Ascending aorta (tissue), 2 donors: ENCODE results near the gene CSF1R. TPM values are rescaled to one million over a fixed set of nuclear protein-coding genes. Genes with fewer than 3 reads are reported as not detected.

Experiments used
- DNase-seq, 2 donors: peaks; one replicate each; pipeline ENCODE4 v3.0.0-alpha.2; 2019; ENCODE audit warnings: low spot score in 2 of 2
- H3K27ac ChIP-seq, 2 donors: fragments of 200-600 bp; sonication (generic); one replicate each; pipeline ENCODE4 v1.5.1; 2016 to 2017; ENCODE audit warnings: mild to moderate bottlenecking in 1 of 2
- H3K27me3 ChIP-seq: fragments of 200-600 bp; sonication (generic); one replicate; pipeline ENCODE4 v1.5.1; 2017
- H3K36me3 ChIP-seq, 2 donors: fragments of 200-600 bp; sonication (generic); one replicate each; pipeline ENCODE4 v1.5.1; 2016
- H3K4me1 ChIP-seq, 2 donors: fragments of 200-600 bp; sonication (generic); one replicate each; pipeline ENCODE4 v1.5.1; 2016 to 2017; ENCODE audit warnings: mild to moderate bottlenecking in 1 of 2
- H3K4me3 ChIP-seq, 2 donors: fragments of 200-600 bp; sonication (generic); one replicate each; pipeline ENCODE4 v1.5.1; 2016 to 2017; ENCODE audit warnings: mild to moderate bottlenecking in 1 of 2
- H3K9me3 ChIP-seq, 2 donors: fragments of 200-600 bp; sonication (generic); one replicate each; pipeline ENCODE4 v1.5.1; 2016
- intact Hi-C: fragments of 100-400 bp; cut with DNase I; formaldehyde crosslinking; loops from one replicate; pipeline ENCODE4 v1.15.1; 2023
- total RNA-seq: library from RNA; depleted of rRNA; stranded (reverse); fragments of >200 nt; gene quantifications from one replicate; pipeline ENCODE4 v1.1.0, GENCODE V29; 2016
- TF ChIP-seq, protein P1 (sequence below), 3 experiments: fragments of 200-600 bp in 2 of 3; fragments of 450-650 bp in 1 of 3; sonication (generic) in 2 of 3; IDR thresholded peaks; one replicate each; pipeline ENCODE4 v1.5.1; 2016 to 2019; ENCODE audit warnings: antibody characterized with exemption in 3 of 3, mild to moderate bottlenecking in 1 of 3, moderate library complexity in 1 of 3

Gene CSF1R
- total RNA-seq, 1 donor from 2014 or later, result 70.9 TPM

DNA sequence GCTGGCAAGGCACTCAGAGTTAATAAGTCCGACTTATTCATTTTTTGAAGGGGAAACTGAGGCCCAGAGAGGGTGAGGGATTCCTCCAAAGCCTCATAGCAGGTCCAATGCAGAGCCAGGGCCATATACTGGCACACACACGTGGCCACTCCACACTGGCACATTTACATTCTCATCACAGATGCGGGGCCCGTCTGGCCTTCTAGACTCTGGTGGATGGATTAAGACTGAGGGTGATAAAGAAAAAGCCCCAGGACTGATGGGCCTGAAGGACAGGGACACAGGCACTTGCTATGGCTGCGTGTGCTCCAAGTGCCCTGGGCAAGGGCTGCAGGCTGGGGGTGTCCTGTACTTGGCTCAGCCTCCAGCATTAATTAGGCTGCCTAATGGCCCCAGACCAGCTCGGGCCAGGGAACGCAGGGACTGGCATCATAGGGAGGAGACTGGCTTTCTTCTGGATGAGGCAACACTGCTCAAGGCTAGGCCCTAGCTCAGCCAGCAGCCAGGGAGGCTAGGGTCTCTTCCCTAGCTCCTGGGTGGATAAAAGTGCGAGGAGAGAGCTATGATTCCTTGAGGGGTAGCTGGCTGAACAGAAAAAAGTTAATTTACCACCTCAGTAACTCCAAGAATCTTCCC is 28.5 kb upstream of the CSF1R start:
- Histone ChIP-seq H3K9me3 (no peaks in the 10 kb centered on the region), H3K36me3 (peaks cover 48 to 62% of the 10 kb centered on the region in 2 donors), H3K27me3 (no peaks in the 10 kb centered on the region), H3K4me1 (peaks cover 9 to 11% of the 10 kb centered on the region in 2 donors), H3K27ac (peak overlapping the region; percentile 15 to 36), H3K4me3 (no peak overlapping the region)
- TF ChIP-seq, protein P1, sequence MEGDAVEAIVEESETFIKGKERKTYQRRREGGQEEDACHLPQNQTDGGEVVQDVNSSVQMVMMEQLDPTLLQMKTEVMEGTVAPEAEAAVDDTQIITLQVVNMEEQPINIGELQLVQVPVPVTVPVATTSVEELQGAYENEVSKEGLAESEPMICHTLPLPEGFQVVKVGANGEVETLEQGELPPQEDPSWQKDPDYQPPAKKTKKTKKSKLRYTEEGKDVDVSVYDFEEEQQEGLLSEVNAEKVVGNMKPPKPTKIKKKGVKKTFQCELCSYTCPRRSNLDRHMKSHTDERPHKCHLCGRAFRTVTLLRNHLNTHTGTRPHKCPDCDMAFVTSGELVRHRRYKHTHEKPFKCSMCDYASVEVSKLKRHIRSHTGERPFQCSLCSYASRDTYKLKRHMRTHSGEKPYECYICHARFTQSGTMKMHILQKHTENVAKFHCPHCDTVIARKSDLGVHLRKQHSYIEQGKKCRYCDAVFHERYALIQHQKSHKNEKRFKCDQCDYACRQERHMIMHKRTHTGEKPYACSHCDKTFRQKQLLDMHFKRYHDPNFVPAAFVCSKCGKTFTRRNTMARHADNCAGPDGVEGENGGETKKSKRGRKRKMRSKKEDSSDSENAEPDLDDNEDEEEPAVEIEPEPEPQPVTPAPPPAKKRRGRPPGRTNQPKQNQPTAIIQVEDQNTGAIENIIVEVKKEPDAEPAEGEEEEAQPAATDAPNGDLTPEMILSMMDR (IDR thresholded peaks at IDR 0.05), result no peak
- intact Hi-C loops, result loop anchor here (5.0 to 10.0 kb wide), 2 partner anchors 113 to 280 kb away; partner anchors contain the start of genes HMGXB3 and TIGD6
- peak in 1 of 2 donors; percentile 58 for DNase-seq

DNA sequence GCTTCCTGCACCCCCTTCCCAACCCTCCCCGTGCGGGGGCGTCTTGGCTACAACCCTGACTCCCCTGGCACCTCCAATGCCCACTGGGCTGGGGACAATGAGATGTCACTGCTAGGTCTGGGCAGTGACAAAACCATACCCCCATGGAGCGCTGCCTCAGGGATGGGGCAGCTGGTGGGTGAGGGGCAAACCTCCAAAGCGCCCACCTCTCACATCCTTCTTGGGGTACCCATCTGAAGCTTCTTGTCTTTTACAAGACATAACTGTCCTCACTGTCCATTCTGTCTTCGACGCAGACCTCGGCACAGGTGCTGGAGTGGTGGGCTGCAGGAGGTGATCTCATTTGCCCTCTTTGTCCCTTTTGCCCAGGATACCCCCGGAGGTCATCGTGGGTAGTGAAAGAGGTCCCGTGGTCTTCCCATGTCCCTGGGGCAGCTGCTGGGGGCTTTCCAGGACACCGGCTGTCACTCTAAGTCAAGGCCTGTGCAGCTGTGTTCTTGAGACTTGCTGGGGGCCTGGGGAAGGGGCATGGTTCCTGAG is 27.8 kb upstream of the CSF1R start:
- TF ChIP-seq, protein P1 (IDR thresholded peaks at IDR 0.05), result no peak
- DNase-seq, result peak in 1 of 2 donors; percentile 61
- Histone ChIP-seq H3K9me3 (no peaks in the 10 kb centered on the region), H3K27ac (peak overlapping the region; percentile 72 to 75), H3K4me1 (peaks cover 9 to 11% of the 10 kb centered on the region in 2 donors), H3K27me3 (no peaks in the 10 kb centered on the region), H3K4me3 (no peak overlapping the region), H3K36me3 (peaks cover 41 to 55% of the 10 kb centered on the region in 2 donors)
- intact Hi-C loops, result loop anchor here (5.0 to 10.0 kb wide), 2 partner anchors 112 to 279 kb away; partner anchors contain the start of genes HMGXB3 and TIGD6

DNA sequence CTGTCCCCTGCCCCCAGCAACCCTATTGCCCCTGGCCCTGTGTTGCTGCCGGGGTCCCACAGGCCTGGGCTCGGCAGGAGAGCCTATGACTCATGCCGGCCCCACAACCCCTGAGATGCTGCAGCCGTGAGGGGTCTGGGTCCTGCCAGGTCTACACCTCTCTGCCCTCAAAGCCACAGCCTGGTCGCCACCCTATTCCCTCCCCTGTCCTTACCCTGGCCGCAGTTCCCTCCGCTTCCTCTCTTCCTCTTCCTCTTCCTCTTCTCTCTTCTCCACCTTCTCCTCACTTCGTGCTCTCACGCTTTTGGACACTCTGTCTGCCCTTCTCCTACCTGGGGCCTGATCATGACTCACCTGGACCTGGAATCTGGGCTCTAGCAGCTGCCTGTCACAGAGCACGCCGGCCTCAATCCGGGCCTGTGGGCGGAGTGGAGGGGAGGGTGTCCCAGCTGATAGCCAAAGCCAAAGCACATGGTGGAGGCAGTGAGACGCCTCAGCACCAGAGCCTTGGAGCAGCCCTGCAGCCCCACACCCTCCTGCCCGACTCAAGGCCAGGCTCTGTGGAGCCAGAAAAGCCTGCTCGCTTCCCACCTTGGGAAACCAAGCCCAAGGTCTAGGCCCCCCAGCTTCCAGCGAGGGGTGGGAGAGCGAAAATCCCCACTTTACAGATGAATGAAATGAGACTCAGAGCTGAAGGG is 26.8 kb upstream of the CSF1R start:
- Histone ChIP-seq H3K4me3 (no peak overlapping the region), H3K36me3 (peaks cover 31 to 45% of the 10 kb centered on the region in 2 donors), H3K27ac (peak overlapping the region; percentile 72 to 75)

DNA sequence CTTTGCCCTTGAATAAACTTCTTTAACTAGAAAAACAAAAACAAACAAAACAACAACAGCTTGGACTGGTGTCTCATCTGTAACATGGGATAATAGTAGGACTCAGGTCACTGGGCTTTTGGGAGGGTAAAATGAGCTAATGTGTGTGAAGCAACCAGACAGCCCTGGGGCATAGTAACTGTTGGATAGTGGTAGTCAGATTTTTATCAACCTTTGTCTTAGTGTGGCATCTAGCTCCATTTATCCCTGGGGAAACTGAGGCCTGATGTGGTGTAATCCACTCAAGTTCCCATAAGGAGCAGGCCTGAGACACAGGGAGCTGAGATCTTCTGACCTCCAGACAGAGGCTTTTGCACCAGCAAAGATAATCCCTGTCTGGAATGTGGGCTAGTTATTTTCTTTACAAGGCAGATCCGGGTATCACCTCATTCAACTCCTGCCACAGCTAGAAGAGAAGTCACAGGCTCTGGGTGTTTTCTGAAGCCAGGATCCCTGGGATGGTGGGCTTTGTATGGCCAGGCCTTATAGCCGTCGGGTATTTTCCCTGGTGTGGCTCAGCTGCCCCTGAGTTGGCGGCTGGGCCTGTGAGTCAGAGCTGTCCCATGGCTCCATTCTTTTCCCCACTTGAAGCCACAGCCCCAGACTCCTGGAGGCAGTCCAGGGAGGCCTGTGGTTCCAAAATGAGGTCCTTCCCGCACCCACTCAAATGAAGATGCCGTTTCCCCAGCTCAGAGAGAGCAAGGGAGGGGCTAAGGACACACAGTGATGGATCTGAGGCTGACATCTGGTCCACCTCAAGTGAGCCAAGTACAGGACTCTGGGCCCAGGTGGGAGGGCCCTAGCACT is 26.1 kb upstream of the CSF1R start:
- intact Hi-C loops, result loop anchor here (5.0 to 10.0 kb wide), 2 partner anchors 110 to 278 kb away; partner anchors contain the start of genes HMGXB3 and TIGD6
- Histone ChIP-seq H3K4me1 (peaks cover 9 to 11% of the 10 kb centered on the region in 2 donors), H3K4me3 (no peak overlapping the region), H3K36me3 (peaks cover 24 to 37% of the 10 kb centered on the region in 2 donors), H3K27ac (peak overlapping the region; percentile 72 to 75), H3K9me3 (no peaks in the 10 kb centered on the region), H3K27me3 (no peaks in the 10 kb centered on the region)
- DNase-seq, result peak; percentile 56 to 89
- TF ChIP-seq, protein P1 (IDR thresholded peaks at IDR 0.05), result no peak

More for the DNA sequence above, 26.8 kb upstream of the CSF1R start:
- Histone ChIP-seq H3K27me3 (no peaks in the 10 kb centered on the region), H3K4me1 (peaks cover 9 to 11% of the 10 kb centered on the region in 2 donors), H3K9me3 (no peaks in the 10 kb centered on the region)
- intact Hi-C loops, result loop anchor here (5.0 to 10.0 kb wide), 2 partner anchors 111 to 278 kb away; partner anchors contain the start of genes HMGXB3 and TIGD6
- TF ChIP-seq, protein P1 (IDR thresholded peaks at IDR 0.05), result no peak
- DNase-seq, result no peak

DNA sequence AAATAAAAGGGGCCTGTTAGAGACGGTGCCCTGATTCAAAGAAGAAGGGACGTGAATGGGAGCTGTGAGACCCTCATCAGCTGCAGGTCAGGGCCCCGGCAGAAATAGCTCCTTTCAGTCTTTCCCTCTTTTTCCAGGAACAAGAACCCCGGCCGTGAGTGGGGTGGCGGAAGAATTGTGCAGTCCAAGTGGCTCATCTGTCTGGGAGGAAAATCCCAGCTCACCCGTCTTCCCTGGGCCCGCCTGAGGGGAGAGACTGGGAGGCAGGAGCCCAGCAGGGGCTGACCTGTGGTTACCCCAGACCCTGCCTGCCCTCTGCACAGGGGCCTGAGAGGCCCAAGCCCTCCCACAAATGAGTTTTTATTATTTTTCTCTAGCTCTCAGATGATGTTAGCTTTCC is 24.8 kb upstream of the CSF1R start:
- intact Hi-C loops, result loop anchor here (5.0 to 10.0 kb wide), 2 partner anchors 109 to 276 kb away; partner anchors contain the start of genes HMGXB3 and TIGD6
- Histone ChIP-seq H3K27me3 (no peaks in the 10 kb centered on the region), H3K9me3 (no peaks in the 10 kb centered on the region), H3K27ac (peak overlapping the region in 1 of 2 donors; percentile 11), H3K4me3 (no peak overlapping the region), H3K4me1 (peaks cover 9 to 11% of the 10 kb centered on the region in 2 donors), H3K36me3 (peaks cover 11 to 24% of the 10 kb centered on the region in 2 donors)
- DNase-seq, result no peak
- TF ChIP-seq, protein P1 (IDR thresholded peaks at IDR 0.05), result no peak
